GM18498 (cell line): Measurements from ENCODE around the gene ATRX.
"Not testable (repeated sequence)": the region's sequence is repeated elsewhere in the genome, so short reads cannot be mapped to it uniquely, and the experiment has no call there.

ENCODE experiments used
- ATAC-seq: cut with Tn5 transposase; IDR thresholded peaks from one replicate; pipeline ENCODE4 v1.9.1; 2021; ENCODE audit warnings: mild to moderate bottlenecking, moderate library complexity; ENCODE audit not compliant: unreplicated experiment

Gene ATRX

GRCh38 chrX:77635373-77635772 is 150.6 kb downstream of the ATRX start:
- ATAC-seq: no peak

- ATAC-seq: no peak
These were observed 157.6 kb downstream of the ATRX start for GRCh38 chrX:77628294-77629025.

GRCh38 chrX:77622672-77623071 is 163.3 kb downstream of the ATRX start:
- ATAC-seq: no peak

- ATAC-seq: no peak
These were observed 163.8 kb downstream of the ATRX start for GRCh38 chrX:77622233-77622632.

- not testable (repeated sequence) for ATAC-seq
These were observed 164.6 kb downstream of the ATRX start for GRCh38 chrX:77621453-77621852.

GRCh38 chrX:77617206-77617605 is 168.8 kb downstream of the ATRX start:
- no peak for ATAC-seq

GRCh38 chrX:77603635-77604336 is 182.2 kb downstream of the ATRX start:
- no peak for ATAC-seq

- no peak for ATAC-seq
These were observed 188.5 kb downstream of the ATRX start for GRCh38 chrX:77597511-77597910.

- no peak for ATAC-seq
These were observed 188.9 kb downstream of the ATRX start for GRCh38 chrX:77597090-77597489.

GRCh38 chrX:77595848-77596247 is 190.2 kb downstream of the ATRX start:
- no peak for ATAC-seq

GRCh38 chrX:77572322-77572721 is 213.7 kb downstream of the ATRX start:
- ATAC-seq: no peak

- ATAC-seq: no peak
These were observed 220.7 kb downstream of the ATRX start for GRCh38 chrX:77565278-77565677.

- no peak for ATAC-seq
These were observed 221.2 kb downstream of the ATRX start for GRCh38 chrX:77564823-77565222.

- no peak for ATAC-seq
These were observed 224.6 kb downstream of the ATRX start for GRCh38 chrX:77561372-77561771.

GRCh38 chrX:77556276-77556675 is 229.7 kb downstream of the ATRX start:
- no peak for ATAC-seq

GRCh38 chrX:77548751-77549150 is 237.3 kb downstream of the ATRX start:
- no peak for ATAC-seq

GRCh38 chrX:77539778-77540177 is 246.2 kb downstream of the ATRX start:
- not testable (repeated sequence) for ATAC-seq

- not testable (repeated sequence) for ATAC-seq
These were observed 254.8 kb downstream of the ATRX start for GRCh38 chrX:77531261-77531660.

- no peak for ATAC-seq
These were observed 258.0 kb downstream of the ATRX start for GRCh38 chrX:77528034-77528433.

- no peak for ATAC-seq
These were observed 258.6 kb downstream of the ATRX start for GRCh38 chrX:77527233-77528001.

- no peak for ATAC-seq
These were observed 266.3 kb downstream of the ATRX start for GRCh38 chrX:77519765-77520164.

GRCh38 chrX:77514177-77514576 is 271.8 kb downstream of the ATRX start:
- ATAC-seq: no peak
